ENCODE results near the gene GRM1. TPM values are rescaled to one million over a fixed set of nuclear protein-coding genes. Genes with fewer than 3 reads are reported as not detected.

Gene GRM1
- total RNA-seq, 1 donor from 2014 or later: not detected

DNA sequence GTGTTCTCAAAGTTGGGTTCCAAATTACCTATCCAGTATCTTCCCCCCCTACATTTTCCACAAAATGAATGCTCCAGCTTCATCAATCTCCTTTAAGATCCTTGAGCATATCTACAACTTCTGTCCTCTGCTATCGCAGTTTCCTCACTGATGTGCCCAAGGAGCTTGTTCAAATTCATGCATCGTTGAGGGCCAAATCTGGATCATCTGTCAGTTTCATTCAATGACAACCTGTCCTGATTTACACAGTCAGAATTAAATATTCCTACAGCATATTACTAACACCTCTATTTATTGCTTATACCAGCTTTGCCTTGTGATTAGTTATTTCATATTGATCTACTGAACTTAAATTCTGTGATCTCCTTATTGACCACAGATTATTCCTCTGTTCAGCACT, 68.7 kb downstream of the GRM1 start:
- no peak for DNase-seq (ENCODE audit: low read depth in 2 of 2)

GRCh38 chr6:146100776-146101175, 71.9 kb downstream of the GRM1 start:
- DNase-seq (ENCODE audit: low read depth in 2 of 2): no peak

DNA sequence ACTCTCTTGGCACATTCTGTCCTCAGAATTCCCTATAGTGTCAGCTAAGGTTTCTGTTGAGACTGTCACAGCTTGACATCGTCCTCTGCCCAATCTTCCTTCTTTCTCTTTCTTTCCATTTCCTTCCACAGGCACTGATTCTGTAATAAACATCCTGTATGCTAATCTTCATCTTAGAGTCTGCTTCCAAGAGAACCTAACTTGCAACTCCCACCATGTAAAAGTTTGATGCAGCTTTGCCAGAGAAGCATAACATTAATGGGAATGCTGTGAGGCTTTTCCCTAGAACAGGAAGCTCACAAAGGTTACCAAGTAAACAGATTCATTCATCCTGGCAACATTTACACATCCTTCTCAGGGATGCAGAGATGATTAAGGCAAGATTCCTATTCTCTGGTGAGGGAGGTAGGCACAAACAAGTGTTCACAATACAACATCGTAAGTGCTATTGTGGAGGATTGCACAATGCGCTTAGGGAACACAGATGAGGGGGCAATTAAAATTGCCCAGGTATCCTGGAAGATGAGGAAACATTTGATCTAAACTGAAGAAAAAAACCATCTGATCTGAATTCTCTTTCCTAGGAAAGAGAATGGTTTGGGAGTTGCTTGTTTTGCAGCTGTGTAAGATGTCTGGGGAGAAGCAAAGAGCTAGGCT, 74.7 kb downstream of the GRM1 start:
- peak in 1 of 2 donors; percentile 50 for DNase-seq (ENCODE audit: low read depth in 2 of 2)

GRCh38 chr6:146106532-146106931, 77.7 kb downstream of the GRM1 start:
- DNase-seq (ENCODE audit: low read depth in 2 of 2): no peak

DNA sequence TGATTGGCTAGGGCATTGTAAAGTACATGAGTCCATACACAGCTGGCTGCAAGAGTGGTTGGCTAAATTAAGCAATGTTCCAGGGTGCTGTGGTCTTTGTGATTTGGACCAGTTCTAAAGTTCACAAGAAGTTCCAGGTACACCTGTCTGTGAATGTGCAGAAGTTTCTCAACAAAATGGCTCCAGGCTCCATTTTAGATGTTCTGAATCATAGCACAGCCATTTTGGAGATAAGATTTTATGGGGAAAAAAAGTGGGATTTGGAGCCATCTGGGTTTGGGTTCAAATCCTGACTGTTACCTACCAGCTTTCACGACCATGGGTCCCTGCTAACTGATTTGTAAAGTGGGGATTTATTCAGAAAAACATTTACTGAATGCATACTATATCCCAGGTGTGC, 82.1 kb downstream of the GRM1 start:
- no peak for DNase-seq (ENCODE audit: low read depth in 2 of 2)

DNA sequence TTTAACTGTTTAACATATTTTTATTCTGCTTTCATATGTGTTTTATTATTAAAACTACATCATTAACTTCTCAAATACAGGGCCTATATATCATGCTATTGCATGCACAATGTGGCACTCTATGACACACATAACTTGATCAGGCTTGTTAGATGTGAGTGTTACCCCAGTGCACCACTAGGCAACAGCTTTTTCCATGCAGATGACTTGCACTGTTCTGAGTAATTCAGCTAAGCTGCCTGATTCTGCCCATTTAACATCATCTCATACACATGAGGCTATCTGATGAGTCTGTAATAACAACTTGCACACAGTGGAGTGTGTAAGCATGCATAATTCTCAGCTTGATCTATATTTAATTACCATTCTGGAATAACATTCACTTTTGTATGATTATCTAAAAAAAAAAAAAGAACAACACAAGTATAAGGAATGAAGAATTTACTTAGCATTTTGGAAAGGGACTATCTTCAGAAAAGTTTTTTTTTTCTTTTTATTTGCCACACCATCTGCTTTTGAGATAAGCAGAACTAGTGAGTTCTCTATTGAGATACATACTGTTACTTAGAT, 83.1 kb downstream of the GRM1 start:
- DNase-seq (ENCODE audit: low read depth in 2 of 2): peak in 1 of 2 donors; percentile 4

DNA sequence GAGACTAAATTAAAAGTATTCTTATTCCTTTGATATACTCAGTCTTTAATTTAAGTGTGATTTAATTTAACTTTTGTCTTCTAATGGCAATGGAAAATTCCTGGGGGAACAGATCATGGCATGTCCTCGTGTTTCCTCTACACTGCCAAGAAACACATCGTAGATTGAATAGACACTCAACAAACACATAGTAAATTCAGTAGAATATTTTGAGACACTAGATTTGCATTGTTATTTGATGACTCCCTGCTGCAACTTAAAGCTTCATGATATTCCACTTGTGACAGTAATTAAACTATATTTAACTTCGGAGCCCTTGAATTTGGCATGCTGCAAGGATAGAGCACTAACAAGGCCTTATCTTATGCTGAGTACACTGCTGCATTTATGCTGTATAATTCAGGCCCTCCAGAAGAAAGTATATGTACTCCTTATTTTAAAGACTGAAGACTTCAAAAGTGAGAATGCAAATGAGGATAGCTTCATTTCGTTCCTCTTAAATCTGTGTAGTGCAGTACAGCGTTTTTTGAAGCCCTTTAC, 84.3 kb downstream of the GRM1 start:
- peak in 1 of 2 donors; percentile 19 for DNase-seq (ENCODE audit: low read depth in 2 of 2)

GRCh38 chr6:146123616-146124015, 94.8 kb downstream of the GRM1 start:
- DNase-seq (ENCODE audit: low read depth in 2 of 2): no peak

GRCh38 chr6:146127447-146128215, 98.8 kb downstream of the GRM1 start:
- no peak for DNase-seq (ENCODE audit: low read depth in 2 of 2)

GRCh38 chr6:146133866-146134265, 105.0 kb downstream of the GRM1 start:
- DNase-seq (ENCODE audit: low read depth in 2 of 2): no peak

- no peak for DNase-seq (ENCODE audit: low read depth in 2 of 2)
Measured at GRCh38 chr6:146135167-146135566, 106.3 kb downstream of the GRM1 start.

DNA sequence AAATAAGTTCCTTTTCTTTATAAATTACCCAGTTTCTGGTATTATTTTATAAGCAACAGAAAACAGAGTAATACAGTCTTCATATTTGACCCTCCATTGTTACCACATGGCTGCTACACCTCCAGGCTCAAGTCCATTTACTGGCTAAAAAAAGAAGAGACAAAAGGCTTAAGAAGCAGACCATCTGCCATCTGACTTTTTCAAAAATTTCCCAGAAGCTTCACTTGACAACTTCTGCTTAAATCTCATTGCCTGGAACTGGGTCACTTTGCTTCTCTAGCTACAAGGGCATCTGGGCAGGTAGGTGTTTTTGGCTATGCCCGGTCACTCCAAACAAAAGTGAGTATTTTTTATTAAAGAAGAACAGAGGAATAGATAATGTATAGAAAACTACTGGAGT, 118.0 kb downstream of the GRM1 start:
- DNase-seq (ENCODE audit: low read depth in 2 of 2): no peak

GRCh38 chr6:146149770-146150169, 120.9 kb downstream of the GRM1 start:
- no peak for DNase-seq (ENCODE audit: low read depth in 2 of 2)

GRCh38 chr6:146153040-146153758, 124.3 kb downstream of the GRM1 start:
- no peak for DNase-seq (ENCODE audit: low read depth in 2 of 2)

- DNase-seq (ENCODE audit: low read depth in 2 of 2): peak; percentile 7 to 37
Measured at GRCh38 chr6:146154197-146154596, 125.3 kb downstream of the GRM1 start.

GRCh38 chr6:146161664-146162063, 132.8 kb downstream of the GRM1 start:
- DNase-seq (ENCODE audit: low read depth in 2 of 2): no peak

GRCh38 chr6:146169872-146170271, 141.0 kb downstream of the GRM1 start:
- no peak for DNase-seq (ENCODE audit: low read depth in 2 of 2)

DNA sequence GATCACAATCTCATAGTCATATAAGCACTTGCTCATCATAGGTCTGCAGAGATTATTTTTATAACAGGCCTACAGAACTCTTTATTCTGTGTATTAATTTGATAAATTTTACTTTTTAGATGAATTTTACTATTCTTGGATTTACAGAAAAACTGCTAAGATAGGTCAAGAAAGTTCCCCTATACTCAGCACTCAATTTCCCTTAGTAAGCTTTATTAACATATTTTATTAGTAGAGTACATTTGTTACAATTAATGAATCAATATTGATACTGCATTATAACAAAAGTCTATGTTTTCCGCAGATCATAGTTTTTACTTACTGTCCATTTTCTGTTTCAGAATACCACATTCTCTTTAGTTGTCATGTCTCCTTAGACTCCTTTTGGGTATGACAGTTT, 148.9 kb downstream of the GRM1 start:
- no peak for DNase-seq (ENCODE audit: low read depth in 2 of 2)

- DNase-seq (ENCODE audit: low read depth in 2 of 2): peak in 1 of 2 donors; percentile 13
Measured at GRCh38 chr6:146183831-146184230, 155.0 kb downstream of the GRM1 start.

GRCh38 chr6:146184701-146185100, 155.8 kb downstream of the GRM1 start:
- DNase-seq (ENCODE audit: low read depth in 2 of 2): peak in 1 of 2 donors; percentile 87

- DNase-seq (ENCODE audit: low read depth in 2 of 2): no peak
Measured at GRCh38 chr6:146189131-146189530, 160.3 kb downstream of the GRM1 start.

DNA sequence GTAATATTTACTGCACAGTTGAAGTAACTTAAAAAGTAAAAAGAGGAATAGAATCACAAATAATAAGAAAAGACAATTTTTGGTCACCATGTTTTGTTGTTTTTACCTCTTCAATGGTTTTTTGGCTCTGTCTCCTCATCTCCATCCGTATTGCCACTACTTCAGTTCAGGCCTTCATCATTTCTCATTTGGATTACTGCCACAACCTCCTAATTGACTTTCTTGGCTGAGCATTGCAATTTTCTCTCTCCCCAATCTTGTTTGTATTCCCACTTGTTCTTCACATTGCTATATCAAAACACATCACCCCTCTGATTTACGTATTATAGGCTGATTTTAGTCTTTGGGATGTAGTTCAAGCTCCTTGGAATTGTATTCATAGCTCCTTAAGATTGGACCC, 161.7 kb downstream of the GRM1 start:
- DNase-seq (ENCODE audit: low read depth in 2 of 2): no peak

Data from lung microvascular endothelial cell (primary cell).